ENCODE results near the gene SLBP. TPM values are rescaled to one million over a fixed set of nuclear protein-coding genes. Genes with fewer than 3 reads are reported as not detected.

The SLBP gene
- total and polyA plus RNA-seq, 2 of the 8 experiments (the other 6 are each of a cell fraction or from before 2014, with no cell fraction given), result 44.1 to 49.0 TPM

DNA sequence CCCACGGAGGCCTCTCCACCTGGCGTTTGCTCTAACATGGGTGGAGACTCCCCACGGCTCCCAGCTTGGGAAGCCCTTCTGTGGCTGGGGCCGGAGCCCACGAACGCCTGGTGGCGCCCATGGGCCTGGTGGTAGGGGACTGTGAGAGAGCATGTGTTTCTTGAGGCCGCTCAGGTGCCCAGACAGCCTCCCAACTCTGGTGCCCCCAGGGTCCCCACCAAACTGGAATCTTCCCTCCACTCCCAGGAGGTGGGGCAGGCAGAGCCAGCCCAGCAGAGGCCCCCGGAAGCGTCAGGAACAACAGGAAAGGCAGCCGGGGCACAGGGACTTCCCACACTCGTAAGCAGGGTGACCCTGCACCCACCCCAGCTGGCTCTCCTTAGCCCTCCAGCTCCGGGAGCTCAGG is 47.7 kb upstream of the SLBP start (continued):
- TF ChIP-seq EZH2 (IDR thresholded peaks at IDR 0.05; ENCODE audit: low read depth, low read length, severe bottlenecking) (no peak), POU5F1 (IDR thresholded peaks at IDR 0.05; ENCODE audit: low read depth, low read length) (no peak), BCL11A (IDR thresholded peaks at IDR 0.05; ENCODE audit: low read depth in 2 of 2, low read length in 2 of 2) (no peak), JUN (IDR thresholded peaks at IDR 0.05; ENCODE audit: low read depth, low read length) (no peak), TBP (IDR thresholded peaks at IDR 0.05; ENCODE audit: low read depth, low read length) (no peak), ATF3 (IDR thresholded peaks at IDR 0.05; ENCODE audit: insufficient read depth, low read depth, low read length) (no peak)

Measured in H1 (cell line).